SU-DHL-6 (cell line): ENCODE results near the gene LRBA.

Experiments used
- CTCF ChIP-seq: fragments of 200-600 bp; sonication (generic); IDR thresholded peaks from one replicate; pipeline ENCODE4 v1.5.1; 2017; ENCODE audit warnings: antibody characterized with exemption, mild to moderate bottlenecking, low read length, moderate library complexity; ENCODE audit not compliant: insufficient read depth, poor library complexity, severe bottlenecking
- EZH2phosphoT487 ChIP-seq: fragments of 200-600 bp; sonication (generic), shearing (Covaris generic); conservative IDR thresholded peaks from 2 replicates; pipeline ENCODE4 v1.6.1; 2018; ENCODE audit warnings: mild to moderate bottlenecking, antibody characterized with exemption, low read length, moderate library complexity, mixed read lengths

GRCh38 chr4:151021637-151022334 is 6.7 kb upstream of the LRBA start:
- TF ChIP-seq CTCF: no peak
- no peak for TF ChIP-seq EZH2phosphoT487
